GM11168 (cell line): ENCODE data around the gene PCED1A.

Source experiments
- in situ Hi-C: fragments of 300-500 bp; cut with MboI; formaldehyde crosslinking; loops from one replicate; pipeline ENCODE4 v1.12.0; 2022; ENCODE audit warnings: low sequenced_read_pairs; ENCODE audit not compliant: unreplicated experiment

Gene PCED1A

GRCh38 chr20:2840138-2840966 is at the start of gene PCED1A, which contains the start of gene VPS16:
Gene PCED1A, minus strand, starts transcription at chr20:2840655. Its CDS starts 743 bp downstream, at chr20:2839912.
Gene VPS16, plus strand, starts transcription at chr20:2840745. Its CDS starts 30 bp downstream, at chr20:2840775.
- in situ Hi-C loops: no loop called here

- in situ Hi-C loops: no loop called here
Observed at GRCh38 chr20:2889797-2890196, 49.3 kb upstream of the PCED1A start.

- in situ Hi-C loops: no loop called here
Observed at GRCh38 chr20:2889209-2889608, 48.8 kb upstream of the PCED1A start.

- in situ Hi-C loops: no loop called here
Observed at GRCh38 chr20:2888224-2888955, 47.9 kb upstream of the PCED1A start.

GRCh38 chr20:2887715-2888114 is 47.3 kb upstream of the PCED1A start:
- in situ Hi-C loops: no loop called here

GRCh38 chr20:2883726-2884637 is 43.5 kb upstream of the PCED1A start:
- in situ Hi-C loops: no loop called here

- in situ Hi-C loops: no loop called here
Observed at GRCh38 chr20:2880650-2881049, 40.2 kb upstream of the PCED1A start.

GRCh38 chr20:2879146-2879545 is 38.7 kb upstream of the PCED1A start:
- in situ Hi-C loops: no loop called here

- in situ Hi-C loops: no loop called here
Observed at GRCh38 chr20:2878515-2878914, 38.1 kb upstream of the PCED1A start.

- in situ Hi-C loops: no loop called here
Observed at GRCh38 chr20:2875690-2876203, 35.3 kb upstream of the PCED1A start.

- in situ Hi-C loops: no loop called here
Observed at GRCh38 chr20:2874456-2874855, 34.0 kb upstream of the PCED1A start.

- in situ Hi-C loops: no loop called here
Observed at GRCh38 chr20:2873747-2874041, 33.2 kb upstream of the PCED1A start.

GRCh38 chr20:2873010-2873746 is 32.7 kb upstream of the PCED1A start, which contains the start of gene PTPRA:
Gene PTPRA, plus strand, starts transcription at chr20:2873481. Its CDS starts 90,797 bp downstream, at chr20:2964278.
- in situ Hi-C loops: no loop called here

- in situ Hi-C loops: no loop called here
Observed at GRCh38 chr20:2872459-2873009, 32.1 kb upstream of the PCED1A start.

GRCh38 chr20:2871661-2872458 is 31.4 kb upstream of the PCED1A start:
- in situ Hi-C loops: no loop called here

GRCh38 chr20:2871111-2871465 is 30.6 kb upstream of the PCED1A start:
- in situ Hi-C loops: no loop called here

- in situ Hi-C loops: no loop called here
Observed at GRCh38 chr20:2869381-2869780, 28.9 kb upstream of the PCED1A start.

- in situ Hi-C loops: no loop called here
Observed at GRCh38 chr20:2867081-2867864, 26.8 kb upstream of the PCED1A start.
